NCI-H2171 treated with DMSO at 0.1 percent for 48 hours (cell line): Measurements from ENCODE around the gene ATP10A.

Source experiments
- DNase-seq: peaks from one replicate; lab custom pipeline; 2025; lab: John Stamatoyannopoulos, UW

ATP10A gene

GRCh38 chr15:25705433-25706115, 157.6 kb downstream of the ATP10A start:
- no peak for DNase-seq

GRCh38 chr15:25703726-25704125, 159.4 kb downstream of the ATP10A start:
- no peak for DNase-seq

- no peak for DNase-seq
These were observed 161.2 kb downstream of the ATP10A start for GRCh38 chr15:25701721-25702465.

- no peak for DNase-seq
These were observed 162.2 kb downstream of the ATP10A start for GRCh38 chr15:25700916-25701315.

GRCh38 chr15:25697586-25697985, 165.5 kb downstream of the ATP10A start:
- DNase-seq, result no peak

GRCh38 chr15:25695875-25696760, 167.0 kb downstream of the ATP10A start:
- DNase-seq, result no peak

- no peak for DNase-seq
These were observed 168.3 kb downstream of the ATP10A start for GRCh38 chr15:25694823-25695312.

GRCh38 chr15:25694239-25694584, 168.9 kb downstream of the ATP10A start:
- no peak for DNase-seq

- DNase-seq, result no peak
These were observed 169.5 kb downstream of the ATP10A start for GRCh38 chr15:25693321-25694238.

- no peak for DNase-seq
These were observed 171.3 kb downstream of the ATP10A start for GRCh38 chr15:25691544-25692430.

GRCh38 chr15:25690673-25691543, 172.2 kb downstream of the ATP10A start:
- DNase-seq, result no peak

- DNase-seq, result no peak
These were observed 173.5 kb downstream of the ATP10A start for GRCh38 chr15:25689592-25689991.

GRCh38 chr15:25688166-25688565, 175.0 kb downstream of the ATP10A start:
- no peak for DNase-seq

- no peak for DNase-seq
These were observed 175.4 kb downstream of the ATP10A start for GRCh38 chr15:25687689-25688088.

- no peak for DNase-seq
These were observed 175.9 kb downstream of the ATP10A start for GRCh38 chr15:25687276-25687675.

GRCh38 chr15:25686780-25687179, 176.3 kb downstream of the ATP10A start:
- DNase-seq, result no peak

GRCh38 chr15:25684521-25685431, 178.4 kb downstream of the ATP10A start:
- no peak for DNase-seq

GRCh38 chr15:25683911-25684310, 179.2 kb downstream of the ATP10A start:
- no peak for DNase-seq
